BJ (cell line): ENCODE measurements around the gene NRP2. TPM values are rescaled to one million over a fixed set of nuclear protein-coding genes. Genes with fewer than 3 reads are reported as not detected.

ENCODE experiments used
- CTCF ChIA-PET: fragments of 350-600 bp; formaldehyde crosslinking; extraction: SDS; loops from one replicate; lab custom pipeline; 2021; ENCODE audit warnings: antibody characterized with exemption, inconsistent platforms; lab: Yijun Ruan, JAX
- POLR2A ChIA-PET: fragments of 300-600 bp; sonication (Branson Sonifier 250); formaldehyde crosslinking; extraction: SDS; loops from one replicate; lab custom pipeline; 2021; ENCODE audit warnings: antibody characterized with exemption; lab: Charles Lee
- DNase-seq: peaks from one replicate; pipeline ENCODE4 v3.0.0-alpha.2; 2011; ENCODE audit warnings: low read depth
- H3K27me3 ChIP-seq: 2 replicates; pipeline ENCODE4 v1.6.0; 2011; ENCODE audit warnings: low read length; ENCODE audit not compliant: control insufficient read depth, insufficient read depth
- H3K36me3 ChIP-seq: 2 replicates; pipeline ENCODE4 v1.5.1; 2011; ENCODE audit warnings: low read length; ENCODE audit not compliant: control insufficient read depth, insufficient read depth
- H3K4me3 ChIP-seq: 2 replicates; pipeline ENCODE4 v1.5.1; 2011; ENCODE audit warnings: low read depth, mild to moderate bottlenecking, control low read depth, low read length
- CTCF ChIP-seq: IDR thresholded peaks from 2 replicates; pipeline ENCODE4 v1.5.1; 2011; ENCODE audit warnings: low read depth, mild to moderate bottlenecking, control low read depth, inconsistent platforms, low read length, moderate library complexity; ENCODE audit not compliant: insufficient read depth
- polyA plus RNA-seq: library from polyadenylated mRNA; depleted of rRNA; stranded (reverse); fragments of >200 nt; gene quantifications from 2 replicates; pipeline ENCODE4 v1.2.3, GENCODE V29; 2011

The NRP2 gene
- polyA plus RNA-seq, 1 experiment, result 19.7 TPM

GRCh38 chr2:205807229-205807628, 124.9 kb downstream of the NRP2 start:
- no peak for DNase-seq
- peaks cover 9% of the 10 kb centered on the region for H3K27me3 ChIP-seq
- no peak for TF ChIP-seq CTCF
- ChIA-PET POLR2A (no interaction called here), CTCF (interaction anchor here (0.6 to 1.4 kb wide), 2 partner anchors 9 to 140 kb away, joined by 3 read pairs; no protein-coding TSS in a partner anchor)
- no peaks in the 10 kb centered on the region for H3K36me3 ChIP-seq
- no peak overlapping the region for H3K4me3 ChIP-seq

- ChIA-PET CTCF (interaction anchor here (0.6 to 1.4 kb wide), 2 partner anchors 8 to 140 kb away, joined by 3 read pairs; no protein-coding TSS in a partner anchor), POLR2A (no interaction called here)
- DNase-seq, result no peak
- no peak for TF ChIP-seq CTCF
- H3K4me3 ChIP-seq, result no peak overlapping the region
- no peaks in the 10 kb centered on the region for H3K36me3 ChIP-seq
- peaks cover 9% of the 10 kb centered on the region for H3K27me3 ChIP-seq
Observed at GRCh38 chr2:205807758-205808157, 125.5 kb downstream of the NRP2 start.

- H3K27me3 ChIP-seq, result peaks cover 9% of the 10 kb centered on the region
- TF ChIP-seq CTCF, result no peak
- no peaks in the 10 kb centered on the region for H3K36me3 ChIP-seq
- H3K4me3 ChIP-seq, result no peak overlapping the region
- ChIA-PET POLR2A (no interaction called here), CTCF (interaction anchor here (0.9 to 1.4 kb wide), 2 partner anchors 8 to 126 kb away, joined by 3 read pairs; partner anchors contain the start of gene NRP2)
- DNase-seq, result no peak
Observed at GRCh38 chr2:205808486-205809121, 126.3 kb downstream of the NRP2 start.

GRCh38 chr2:205811387-205811786, 129.1 kb downstream of the NRP2 start:
- TF ChIP-seq CTCF, result no peak
- no peaks in the 10 kb centered on the region for H3K36me3 ChIP-seq
- POLR2A ChIA-PET, result no interaction called here
- no peak for DNase-seq
- no peak overlapping the region for H3K4me3 ChIP-seq
- CTCF ChIA-PET, result no interaction called here
- H3K27me3 ChIP-seq, result peaks cover 4% of the 10 kb centered on the region; the same call in 1 of the 2 replicates

GRCh38 chr2:205814039-205814364, 131.7 kb downstream of the NRP2 start:
- H3K27me3 ChIP-seq, result 0 out of 2 replicates have a peak, but pooled peaks cover 2% of the 10 kb centered on the region
- no peak for TF ChIP-seq CTCF
- no peaks in the 10 kb centered on the region for H3K36me3 ChIP-seq
- ChIA-PET CTCF (interaction anchor here (0.8 to 1.8 kb wide), 7 partner anchors 8 to 1669 kb away, joined by 3 to 7 read pairs (median 4); partner anchors contain the start of gene NRP2), POLR2A (no interaction called here)
- no peak overlapping the region for H3K4me3 ChIP-seq
- DNase-seq, result no peak
